Epidermal melanocyte (primary cell): ENCODE data around the gene CHI3L1.

Source experiments
- DNase-seq: peaks from one replicate; pipeline ENCODE4 v3.0.0; 2011; ENCODE audit warnings: low spot score; ENCODE audit not compliant: insufficient read length

Gene CHI3L1

GRCh38 chr1:203152158-203153034 lies 34.1 kb downstream of the CHI3L1 start:
- no peak for DNase-seq

- no peak for DNase-seq
Measured at GRCh38 chr1:203151362-203152157, 34.9 kb downstream of the CHI3L1 start.

GRCh38 chr1:203150511-203151297 lies 35.8 kb downstream of the CHI3L1 start:
- DNase-seq = no peak

- no peak for DNase-seq
Measured at GRCh38 chr1:203149188-203149840, 37.2 kb downstream of the CHI3L1 start.

- no peak for DNase-seq
Measured at GRCh38 chr1:203148579-203148978, 37.9 kb downstream of the CHI3L1 start.

- DNase-seq = no peak
Measured at GRCh38 chr1:203148127-203148526, 38.4 kb downstream of the CHI3L1 start.

- DNase-seq = no peak
Measured at GRCh38 chr1:203147376-203147775, 39.1 kb downstream of the CHI3L1 start.

GRCh38 chr1:203146537-203146936 lies 40.0 kb downstream of the CHI3L1 start:
- DNase-seq = no peak

- no peak for DNase-seq
Measured at GRCh38 chr1:203146042-203146369, 40.5 kb downstream of the CHI3L1 start.

- no peak for DNase-seq
Measured at GRCh38 chr1:203145321-203146041, 41.0 kb downstream of the CHI3L1 start.

GRCh38 chr1:203144661-203145060 lies 41.8 kb downstream of the CHI3L1 start:
- DNase-seq = peak; percentile 54

GRCh38 chr1:203143641-203144040 lies 42.9 kb downstream of the CHI3L1 start:
- DNase-seq = no peak

- DNase-seq = no peak
Measured at GRCh38 chr1:203142684-203143408, 43.7 kb downstream of the CHI3L1 start.

- no peak for DNase-seq
Measured at GRCh38 chr1:203142124-203142523, 44.4 kb downstream of the CHI3L1 start.

- DNase-seq = no peak
Measured at GRCh38 chr1:203140743-203141520, 45.6 kb downstream of the CHI3L1 start.

- no peak for DNase-seq
Measured at GRCh38 chr1:203139976-203140475, 46.5 kb downstream of the CHI3L1 start.

- no peak for DNase-seq
Measured at GRCh38 chr1:203138066-203138465, 48.4 kb downstream of the CHI3L1 start.

- DNase-seq = no peak
Measured at GRCh38 chr1:203137324-203137723, 49.2 kb downstream of the CHI3L1 start.
